GM12873 (cell line): Measurements from ENCODE around the gene ANKRD55.

Experiments
- TF ChIP-seq, protein P1 (sequence below): IDR thresholded peaks from 2 replicates; pipeline ENCODE4 v1.5.1; 2012; ENCODE audit warnings: low read depth, mild to moderate bottlenecking, moderate library complexity, low read length, control low read depth; ENCODE audit not compliant: insufficient read depth; ENCODE audit errors: missing control alignments

The ANKRD55 gene

DNA sequence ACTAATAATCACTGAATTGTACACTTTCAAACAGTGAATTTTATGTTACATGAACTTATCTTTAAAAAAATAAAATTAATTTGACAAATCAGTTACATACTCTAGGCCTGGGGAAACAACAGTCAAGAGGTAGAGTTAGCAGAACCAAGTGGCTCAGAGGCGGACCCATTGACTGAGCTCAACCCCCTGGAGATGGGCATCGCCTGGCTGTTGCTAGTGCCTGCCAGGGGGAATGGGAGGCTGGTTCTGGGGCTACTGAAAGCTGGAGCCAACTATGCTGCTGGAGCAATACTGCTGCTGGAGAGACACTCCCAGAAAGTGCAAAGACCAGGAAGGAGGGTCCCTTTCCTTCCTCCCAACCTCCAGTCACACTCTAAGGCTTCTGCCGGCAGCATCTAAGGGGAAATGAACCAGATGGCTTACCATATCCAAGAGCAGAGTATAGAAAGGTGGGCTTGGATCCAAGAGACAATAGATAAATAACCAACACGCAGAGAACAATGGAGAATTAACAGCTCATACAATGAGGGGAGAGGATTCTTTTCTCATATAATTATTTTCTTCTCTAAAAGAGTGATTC, 40.3 kb upstream of the ANKRD55 start:
- TF ChIP-seq, protein P1, sequence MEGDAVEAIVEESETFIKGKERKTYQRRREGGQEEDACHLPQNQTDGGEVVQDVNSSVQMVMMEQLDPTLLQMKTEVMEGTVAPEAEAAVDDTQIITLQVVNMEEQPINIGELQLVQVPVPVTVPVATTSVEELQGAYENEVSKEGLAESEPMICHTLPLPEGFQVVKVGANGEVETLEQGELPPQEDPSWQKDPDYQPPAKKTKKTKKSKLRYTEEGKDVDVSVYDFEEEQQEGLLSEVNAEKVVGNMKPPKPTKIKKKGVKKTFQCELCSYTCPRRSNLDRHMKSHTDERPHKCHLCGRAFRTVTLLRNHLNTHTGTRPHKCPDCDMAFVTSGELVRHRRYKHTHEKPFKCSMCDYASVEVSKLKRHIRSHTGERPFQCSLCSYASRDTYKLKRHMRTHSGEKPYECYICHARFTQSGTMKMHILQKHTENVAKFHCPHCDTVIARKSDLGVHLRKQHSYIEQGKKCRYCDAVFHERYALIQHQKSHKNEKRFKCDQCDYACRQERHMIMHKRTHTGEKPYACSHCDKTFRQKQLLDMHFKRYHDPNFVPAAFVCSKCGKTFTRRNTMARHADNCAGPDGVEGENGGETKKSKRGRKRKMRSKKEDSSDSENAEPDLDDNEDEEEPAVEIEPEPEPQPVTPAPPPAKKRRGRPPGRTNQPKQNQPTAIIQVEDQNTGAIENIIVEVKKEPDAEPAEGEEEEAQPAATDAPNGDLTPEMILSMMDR: no peak

DNA sequence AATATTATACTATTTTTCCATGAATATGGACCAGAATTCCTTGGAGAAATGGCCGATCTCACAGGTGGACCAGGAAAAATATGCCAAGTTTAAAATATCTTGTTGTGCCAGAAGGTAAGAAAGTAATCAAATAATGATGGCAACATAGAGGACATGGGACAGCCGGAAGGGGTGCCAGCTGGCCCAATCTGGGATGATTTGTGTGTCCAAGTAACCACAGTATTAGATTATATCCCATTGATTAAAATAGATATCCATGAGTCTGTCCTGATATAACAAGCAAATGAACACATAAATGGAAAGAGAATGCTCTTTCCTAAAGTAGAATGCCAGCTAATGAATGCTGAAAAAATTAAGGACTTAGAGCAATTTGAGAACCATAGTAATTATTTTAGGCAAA, 39.6 kb upstream of the ANKRD55 start:
- TF ChIP-seq, protein P1: no peak

DNA sequence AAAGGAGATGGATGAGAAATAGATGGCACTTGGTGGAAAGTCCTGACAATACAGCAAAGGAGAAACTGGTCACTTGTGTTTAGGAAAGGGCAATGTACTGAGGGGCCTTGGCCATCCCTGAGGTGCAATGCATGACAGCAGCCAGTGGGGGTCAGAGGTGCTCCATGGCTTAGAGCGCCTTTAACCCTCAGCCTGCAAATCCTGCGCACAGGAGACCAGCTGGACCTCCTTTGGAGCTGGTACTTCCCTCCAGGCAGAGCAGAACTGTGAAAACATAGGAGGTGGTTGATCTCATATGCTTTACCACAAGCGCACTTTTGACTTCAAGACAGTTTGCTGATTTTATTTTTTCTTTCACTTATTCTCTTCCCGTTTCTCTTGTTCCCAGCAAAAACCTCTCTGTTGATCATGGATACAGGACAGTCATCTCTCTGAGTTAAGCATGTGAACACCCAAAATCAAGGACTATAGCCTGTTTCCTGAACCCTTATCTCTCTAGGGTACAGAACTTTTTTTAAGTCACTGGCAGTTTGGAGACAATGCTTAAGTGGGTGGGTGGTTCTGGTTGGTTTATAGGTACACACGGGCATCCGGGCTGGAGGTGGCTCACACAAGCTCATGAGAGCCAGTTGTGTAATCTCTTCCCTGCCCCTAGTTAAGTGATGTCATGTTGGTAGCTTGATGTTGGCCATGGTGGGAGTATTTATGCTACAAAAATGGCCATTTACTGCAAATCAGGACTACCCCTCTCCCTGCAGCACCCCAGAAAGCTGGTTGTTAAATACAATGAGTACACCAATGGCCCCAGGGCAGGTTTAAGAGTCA, 37.6 kb upstream of the ANKRD55 start:
- TF ChIP-seq, protein P1: peak; percentile 100

DNA sequence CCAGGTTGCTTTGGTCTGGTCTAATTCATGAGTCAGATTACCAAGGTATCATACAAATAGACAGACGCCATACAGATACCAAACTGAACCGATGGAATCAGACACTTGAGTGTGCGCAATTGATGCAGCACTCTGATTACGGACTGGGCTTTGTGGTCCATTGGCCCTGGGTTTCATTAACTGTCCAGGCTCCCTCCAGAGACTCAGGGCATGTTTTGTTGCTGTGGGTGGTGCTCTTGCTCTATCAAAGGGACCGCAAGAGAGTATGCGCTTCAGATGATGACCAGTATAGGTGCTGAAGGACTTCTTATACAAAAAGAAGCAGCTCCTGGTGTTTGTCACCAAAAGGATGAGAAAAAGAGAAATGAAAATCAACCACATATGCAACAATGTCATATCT, 36.9 kb upstream of the ANKRD55 start:
- TF ChIP-seq, protein P1: no peak

DNA sequence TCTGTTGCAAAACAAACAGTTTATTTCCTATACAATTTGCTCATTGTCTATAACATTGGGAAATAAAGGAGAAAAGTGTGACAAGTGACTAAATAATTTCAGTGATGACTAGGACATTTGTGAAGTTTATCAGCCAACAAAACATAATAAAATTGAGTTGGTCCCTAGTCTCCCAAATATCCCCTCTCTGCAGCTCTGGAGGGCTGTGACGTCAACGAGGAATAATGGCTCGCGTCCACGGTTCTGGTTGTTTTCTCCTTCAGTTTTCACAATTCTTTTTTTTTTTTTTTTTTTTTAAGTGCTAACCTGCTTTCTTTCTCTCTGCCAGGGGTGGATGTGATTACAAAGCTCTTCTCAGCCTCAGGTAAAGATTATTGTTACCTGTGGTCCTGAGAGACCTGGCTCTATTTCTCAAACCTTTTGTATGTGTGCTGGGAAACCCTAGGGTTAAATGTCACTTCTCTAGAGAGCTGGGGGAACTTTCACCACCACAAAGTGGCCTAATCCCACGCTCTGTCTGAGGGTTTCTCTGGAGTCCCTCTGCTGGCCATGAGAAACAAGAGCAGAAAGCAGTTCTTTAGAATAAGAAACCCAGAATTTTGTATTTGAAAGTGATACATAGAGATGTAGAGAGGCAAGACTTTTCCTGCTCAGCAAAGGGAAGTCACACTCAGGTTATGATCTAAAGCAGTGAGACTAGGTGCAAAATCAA, 36.2 kb upstream of the ANKRD55 start:
- TF ChIP-seq, protein P1: peak; percentile 56

DNA sequence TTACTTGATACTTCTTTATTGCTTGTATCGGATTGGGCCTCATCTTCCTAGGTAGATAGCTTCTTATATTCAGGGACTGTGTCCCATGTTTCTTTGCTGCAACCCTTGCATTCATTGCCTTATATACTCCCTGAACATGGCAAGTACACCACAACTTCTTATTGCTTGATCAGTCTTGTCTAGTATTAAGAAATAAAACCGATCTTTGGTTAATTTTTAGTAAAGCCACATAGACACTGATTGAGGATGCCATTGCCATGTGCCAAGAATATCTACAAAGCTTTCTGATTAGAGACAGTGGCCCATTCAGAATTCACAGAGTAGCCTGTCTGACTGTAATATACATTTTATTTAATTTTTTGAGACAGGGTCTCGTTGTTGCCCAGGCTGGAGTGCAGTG, 34.7 kb upstream of the ANKRD55 start:
- TF ChIP-seq, protein P1: no peak

DNA sequence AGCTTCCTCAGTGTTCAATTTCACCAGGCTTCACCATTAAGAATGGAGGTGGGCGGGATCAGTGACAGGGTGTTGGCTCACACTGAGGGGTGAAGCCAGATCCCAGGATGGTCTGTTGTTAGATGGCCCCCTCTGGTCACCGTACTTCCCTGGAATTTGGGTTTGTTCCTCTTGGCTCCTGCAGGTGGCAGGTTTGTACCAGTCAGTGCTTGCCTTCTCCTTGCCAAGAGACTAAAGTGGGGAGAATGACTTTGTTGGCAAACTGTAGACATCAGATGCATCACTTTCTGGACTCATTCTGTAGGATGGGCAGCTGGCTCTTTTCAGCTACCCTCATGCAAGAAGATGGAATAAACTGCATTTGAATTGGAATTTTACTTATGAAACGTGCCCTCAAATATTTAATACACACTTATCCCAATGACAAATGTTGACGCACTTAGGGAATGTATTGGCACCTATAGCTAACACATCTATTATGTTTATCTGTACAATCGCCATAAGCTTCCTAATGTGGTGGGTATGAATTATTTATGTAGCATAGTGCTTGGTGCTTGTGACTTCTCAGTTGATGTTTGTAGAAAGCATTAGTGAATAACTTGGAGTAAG, 31.4 kb upstream of the ANKRD55 start:
- TF ChIP-seq, protein P1: peak; percentile 72
